GM13976 (cell line): ENCODE measurements around the gene FAM120C.

Experiments used
- DNase-seq: peaks from one replicate; pipeline ENCODE4 v3.0.0; 2012; ENCODE audit warnings: low spot score
- in situ Hi-C: fragments of 300-500 bp; cut with MboI; formaldehyde crosslinking; loops from one replicate; pipeline ENCODE4 v1.12.0; 2022; ENCODE audit warnings: low sequenced_read_pairs, mixed read lengths, inconsistent platforms; ENCODE audit not compliant: unreplicated experiment
- TF ChIP-seq, protein P1 (sequence below): IDR thresholded peaks from 2 replicates; pipeline ENCODE4 v1.5.1; 2012; ENCODE audit warnings: borderline replicate concordance, mild to moderate bottlenecking; ENCODE audit not compliant: insufficient read depth; ENCODE audit errors: extremely low read depth, missing control alignments, control extremely low read depth

FAM120C gene, protein sequence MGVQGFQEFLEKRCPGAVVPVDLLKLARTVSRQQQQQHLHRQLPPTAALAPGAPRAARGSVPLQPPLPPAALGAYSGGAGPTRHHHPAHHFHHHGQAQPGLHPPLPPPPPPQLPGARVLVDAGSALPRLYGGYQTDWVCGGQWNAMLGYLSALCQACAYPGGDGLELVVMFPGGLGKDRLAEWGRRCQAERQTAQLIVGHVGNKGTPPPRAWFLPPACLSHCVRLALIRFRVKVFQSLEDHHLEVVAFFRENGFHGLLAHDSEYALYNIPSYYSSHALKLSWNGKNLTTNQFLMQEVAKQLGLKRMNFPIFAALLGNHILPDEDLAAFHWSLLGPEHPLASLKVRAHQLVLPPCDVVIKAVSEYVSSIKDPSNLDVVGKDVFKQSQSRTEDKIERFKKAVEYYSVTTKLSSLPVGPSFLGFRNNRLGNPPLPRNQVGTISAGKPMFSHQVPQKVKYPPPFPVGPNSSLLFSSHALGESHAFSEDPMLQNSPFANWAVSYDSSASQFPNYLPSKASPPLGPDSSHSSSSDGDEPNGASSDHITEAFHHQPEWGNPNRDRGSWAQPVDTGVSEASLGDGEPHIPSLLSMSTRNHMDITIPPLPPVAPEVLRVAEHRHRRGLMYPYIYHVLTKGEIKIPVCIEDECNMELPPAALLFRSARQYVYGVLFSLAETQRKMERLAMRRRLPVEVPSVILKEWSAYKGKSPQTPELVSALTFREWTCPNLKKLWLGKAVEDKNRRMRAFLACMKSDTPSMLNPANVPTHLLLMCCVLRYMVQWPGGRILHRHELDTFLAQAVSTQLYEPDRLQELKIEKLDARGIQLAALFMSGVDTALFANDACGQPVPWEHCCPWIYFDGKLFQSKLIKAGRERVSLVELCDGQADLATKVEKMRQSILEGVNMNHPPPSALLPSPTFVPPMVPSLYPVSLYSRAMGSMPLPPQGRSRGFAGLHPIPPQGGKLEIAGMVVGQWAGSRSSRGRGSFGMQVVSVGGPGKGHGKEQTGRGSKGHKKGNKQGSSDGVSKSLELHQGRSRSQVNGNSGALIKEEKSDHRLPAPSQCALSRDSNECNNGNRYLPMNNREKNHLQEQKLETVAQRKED

DNA sequence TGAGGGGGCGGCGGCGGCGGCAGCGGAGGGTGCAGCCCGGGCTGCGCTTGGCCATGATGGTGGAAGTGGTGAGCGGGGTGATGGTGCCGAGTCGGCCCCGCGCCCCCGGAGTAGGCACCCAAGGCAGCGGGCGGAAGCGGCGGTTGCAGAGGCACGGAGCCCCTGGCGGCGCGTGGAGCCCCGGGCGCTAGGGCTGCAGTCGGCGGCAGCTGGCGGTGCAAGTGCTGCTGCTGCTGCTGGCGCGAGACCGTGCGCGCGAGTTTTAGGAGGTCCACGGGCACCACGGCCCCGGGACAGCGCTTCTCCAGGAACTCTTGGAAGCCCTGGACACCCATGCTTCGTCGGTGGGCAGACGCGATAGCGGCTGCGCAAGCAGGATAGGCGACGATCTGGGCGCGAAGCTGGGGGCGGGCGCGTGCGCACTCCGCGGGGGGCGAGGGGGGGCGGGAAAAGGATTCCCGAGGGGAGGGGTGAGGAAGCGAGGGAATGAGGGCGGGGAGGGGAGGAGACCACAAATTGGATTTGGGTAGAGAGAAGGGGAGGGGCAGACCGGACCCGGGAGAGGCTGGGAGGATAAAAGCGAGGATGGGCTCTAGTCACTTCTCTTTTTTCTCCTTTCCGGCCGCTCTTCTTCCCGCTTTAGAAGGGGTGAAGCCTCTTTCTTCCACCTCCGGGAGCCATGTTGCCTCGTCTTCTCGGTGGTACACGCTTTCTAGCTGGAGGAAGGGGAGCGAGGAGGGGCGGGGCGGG is at the start of gene FAM120C:
Gene FAM120C, minus strand, starts transcription at position 391 of the 750 bp plus-strand sequence. Its CDS starts 56 bp downstream, at position 335.
- DNase-seq: peak; percentile 82
- TF ChIP-seq, protein P1, sequence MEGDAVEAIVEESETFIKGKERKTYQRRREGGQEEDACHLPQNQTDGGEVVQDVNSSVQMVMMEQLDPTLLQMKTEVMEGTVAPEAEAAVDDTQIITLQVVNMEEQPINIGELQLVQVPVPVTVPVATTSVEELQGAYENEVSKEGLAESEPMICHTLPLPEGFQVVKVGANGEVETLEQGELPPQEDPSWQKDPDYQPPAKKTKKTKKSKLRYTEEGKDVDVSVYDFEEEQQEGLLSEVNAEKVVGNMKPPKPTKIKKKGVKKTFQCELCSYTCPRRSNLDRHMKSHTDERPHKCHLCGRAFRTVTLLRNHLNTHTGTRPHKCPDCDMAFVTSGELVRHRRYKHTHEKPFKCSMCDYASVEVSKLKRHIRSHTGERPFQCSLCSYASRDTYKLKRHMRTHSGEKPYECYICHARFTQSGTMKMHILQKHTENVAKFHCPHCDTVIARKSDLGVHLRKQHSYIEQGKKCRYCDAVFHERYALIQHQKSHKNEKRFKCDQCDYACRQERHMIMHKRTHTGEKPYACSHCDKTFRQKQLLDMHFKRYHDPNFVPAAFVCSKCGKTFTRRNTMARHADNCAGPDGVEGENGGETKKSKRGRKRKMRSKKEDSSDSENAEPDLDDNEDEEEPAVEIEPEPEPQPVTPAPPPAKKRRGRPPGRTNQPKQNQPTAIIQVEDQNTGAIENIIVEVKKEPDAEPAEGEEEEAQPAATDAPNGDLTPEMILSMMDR: no peak

GRCh38 chrX:54230435-54231148 is 47.5 kb upstream of the FAM120C start:
- in situ Hi-C loops: no loop called here
- no peak for DNase-seq
- TF ChIP-seq, protein P1: no peak

More for the DNA sequence above, at the start of gene FAM120C:
- in situ Hi-C loops: no loop called here

- in situ Hi-C loops: no loop called here
- TF ChIP-seq, protein P1: no peak
- no peak for DNase-seq
Measured at GRCh38 chrX:54223581-54223980, 40.5 kb upstream of the FAM120C start.

GRCh38 chrX:54213603-54214002 is 30.5 kb upstream of the FAM120C start:
- no peak for DNase-seq
- TF ChIP-seq, protein P1: no peak
- in situ Hi-C loops: no loop called here

DNA sequence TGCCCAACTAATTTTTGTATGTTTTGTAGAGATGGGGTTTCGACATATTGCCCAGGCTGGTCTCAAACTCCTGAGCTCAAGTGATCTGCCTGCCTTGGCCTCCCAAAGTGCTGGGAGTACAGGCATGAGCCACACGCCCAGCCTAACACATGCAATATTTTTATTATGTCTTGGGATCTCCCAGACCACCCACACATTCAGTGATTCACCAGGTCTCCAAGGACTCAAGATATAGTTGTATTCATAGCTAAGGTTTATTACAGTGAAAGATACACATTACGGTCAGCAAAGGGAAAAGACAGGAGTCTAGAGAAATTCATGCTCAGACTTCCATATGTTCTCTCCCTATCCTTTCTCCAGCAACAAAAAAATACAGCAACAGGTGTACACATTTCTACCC is 25.5 kb upstream of the FAM120C start:
- TF ChIP-seq, protein P1: no peak
- in situ Hi-C loops: no loop called here
- no peak for DNase-seq
